ENCODE data around the gene TAF4. TPM values are rescaled to one million over a fixed set of nuclear protein-coding genes. Genes with fewer than 3 reads are reported as not detected.

TAF4 gene
- total RNA-seq, 1 donor from 2014 or later = 19.9 TPM

- no peak for DNase-seq (ENCODE audit: low read depth)
Observed at GRCh38 chr20:61931476-61932198, 134.0 kb downstream of the TAF4 start.

- DNase-seq (ENCODE audit: low read depth) = no peak
Observed at GRCh38 chr20:61930776-61931475, 134.8 kb downstream of the TAF4 start.

GRCh38 chr20:61929971-61930666, 135.6 kb downstream of the TAF4 start:
- DNase-seq (ENCODE audit: low read depth) = no peak

- no peak for DNase-seq (ENCODE audit: low read depth)
Observed at GRCh38 chr20:61929561-61929960, 136.1 kb downstream of the TAF4 start.

GRCh38 chr20:61927826-61928541, 137.7 kb downstream of the TAF4 start:
- DNase-seq (ENCODE audit: low read depth) = no peak

- no peak for DNase-seq (ENCODE audit: low read depth)
Observed at GRCh38 chr20:61927193-61927825, 138.4 kb downstream of the TAF4 start.

GRCh38 chr20:61926796-61927192, 138.9 kb downstream of the TAF4 start:
- no peak for DNase-seq (ENCODE audit: low read depth)

GRCh38 chr20:61926253-61926613, 139.4 kb downstream of the TAF4 start:
- no peak for DNase-seq (ENCODE audit: low read depth)

GRCh38 chr20:61925555-61926252, 140.0 kb downstream of the TAF4 start:
- no peak for DNase-seq (ENCODE audit: low read depth)

- DNase-seq (ENCODE audit: low read depth) = no peak
Observed at GRCh38 chr20:61924858-61925554, 140.7 kb downstream of the TAF4 start.

Other genes starting within 250 kb of the TAF4 start
- 29.7 and 34.7 TPM in 2 replicates for gene LSM14B, start 56.6 kb upstream of the TAF4 start, total RNA-seq
- 356 and 449 TPM in 2 replicates for gene PSMA7, start 77.5 kb upstream of the TAF4 start, total RNA-seq
- gene SS18L1, start 77.9 kb upstream of the TAF4 start, total RNA-seq = 10.2 and 21.8 TPM in 2 replicates
- gene MTG2, start 117.1 kb upstream of the TAF4 start, total RNA-seq = 21.7 and 25.2 TPM in 2 replicates
- not detected in 2 replicates for gene HRH3, start 154.4 kb upstream of the TAF4 start, total RNA-seq
- gene OSBPL2, start 172.6 kb upstream of the TAF4 start, total RNA-seq = 41.9 and 42.7 TPM in 2 replicates
- 85.2 and 144 TPM in 2 replicates for gene ADRM1, start 237.1 kb upstream of the TAF4 start, total RNA-seq

Data from renal cortical epithelial cell (primary cell).